Right cardiac atrium (tissue), 5 donors: ENCODE data around the gene ADGRG6. TPM values are rescaled to one million over a fixed set of nuclear protein-coding genes. Genes with fewer than 3 reads are reported as not detected.

Experiments
- ATAC-seq, 2 donors: fragments of 200-7000 bp; cut with Tn5 transposase; one replicate each; pipeline versions ENCODE4 v1.8.0 to v1.9.1; 2020; ENCODE audit warnings: moderate library complexity in 2 of 2, mild to moderate bottlenecking in 1 of 2
- DNase-seq, 3 donors: peaks; one replicate each; pipeline ENCODE4 v3.0.0-alpha.2; 2020
- H3K27ac ChIP-seq: one replicate; pipeline ENCODE4 v1.5.1; 2013; ENCODE audit warnings: mild to moderate bottlenecking, low read length, control low read depth, moderate library complexity
- H3K27me3 ChIP-seq: one replicate; pipeline ENCODE4 v1.6.1; 2013; ENCODE audit not compliant: control insufficient read depth, insufficient read depth
- H3K4me1 ChIP-seq: one replicate; pipeline ENCODE4 v1.6.1; 2013; ENCODE audit warnings: low read length; ENCODE audit not compliant: control insufficient read depth, insufficient read depth
- H3K4me3 ChIP-seq: one replicate; pipeline ENCODE4 v1.5.1; 2013; ENCODE audit warnings: low read length, control low read depth
- H3K9me3 ChIP-seq: one replicate; pipeline ENCODE4 v1.6.1; 2013; ENCODE audit warnings: low read length; ENCODE audit not compliant: control insufficient read depth
- WGBS: extraction: QIAGEN DNeasy Blood & Tissue Kit; methylation state at CpG from one replicate; pipeline ENCODE4 v1.1.7; 2013; 5-methylcytosine and 5-hydroxymethylcytosine counted together
- intact Hi-C, 4 donors: fragments of 100-400 bp; cut with DNase I; formaldehyde crosslinking; loops; one replicate each; pipeline versions ENCODE4 v1.11.0 to v1.14.0; 2022 to 2023
- polyA plus RNA-seq: library from polyadenylated mRNA; stranded (reverse); fragments of 200-250 nt; gene quantifications from one replicate; pipeline ENCODE4 v1.2.3, GENCODE V29; 2013
- total RNA-seq, 4 donors: library from RNA; stranded (reverse); fragmentation: NEBNext Ultra II Directional; extraction: Animal tissue kit (Norgen Biotek cat#: 25700); gene quantifications; one replicate each; pipeline ENCODE4 v1.2.1, GENCODE V29; 2021
- donor health status: healthy with polysubstance abuse.
- donor health status: DM: no; HTN: yes; CAD: no.
- donor health status: DM: no; HTN: no; CAD: no.
- donor health status: DM: no; HTN: yes; CAD: no; lungs with severe emphysema.
- donor health status: DM: yes; HTN: yes; CAD: no.

The ADGRG6 gene
- total and polyA plus RNA-seq, 5 donors, result 4.1 to 23.9 (median 15.6) TPM

- no peaks in the 10 kb centered on the region for H3K4me1 ChIP-seq
- intact Hi-C loops, result no loop called here
- H3K27ac ChIP-seq, result no peak overlapping the region
- H3K27me3 ChIP-seq, result no peaks in the 10 kb centered on the region
- H3K4me3 ChIP-seq, result no peak overlapping the region
- H3K9me3 ChIP-seq, result no peaks in the 10 kb centered on the region
- DNase-seq (no peak), ATAC-seq (no peak)
Observed at GRCh38 chr6:142429195-142429594, 127.4 kb downstream of the ADGRG6 start.

- DNase-seq (no peak), ATAC-seq (no peak)
- H3K27me3 ChIP-seq, result no peaks in the 10 kb centered on the region
- H3K27ac ChIP-seq, result no peak overlapping the region
- H3K9me3 ChIP-seq, result no peaks in the 10 kb centered on the region
- 86% methylated on average over 4 of the region's 4 CpGs for WGBS
- intact Hi-C loops, result no loop called here
- H3K4me3 ChIP-seq, result no peak overlapping the region
- H3K4me1 ChIP-seq, result no peaks in the 10 kb centered on the region
Observed at GRCh38 chr6:142433419-142433818, 131.6 kb downstream of the ADGRG6 start.

GRCh38 chr6:142438898-142439297 lies 137.1 kb downstream of the ADGRG6 start:
- H3K4me1 ChIP-seq, result no peaks in the 10 kb centered on the region
- H3K27ac ChIP-seq, result no peak overlapping the region
- no peak overlapping the region for H3K4me3 ChIP-seq
- H3K9me3 ChIP-seq, result no peaks in the 10 kb centered on the region
- DNase-seq (no peak), ATAC-seq (no peak)
- intact Hi-C loops, result no loop called here
- WGBS, result 88% methylated on average over 1 of the region's 1 CpG
- H3K27me3 ChIP-seq, result no peaks in the 10 kb centered on the region

- no peak overlapping the region for H3K27ac ChIP-seq
- H3K27me3 ChIP-seq, result no peaks in the 10 kb centered on the region
- no peaks in the 10 kb centered on the region for H3K4me1 ChIP-seq
- DNase-seq (no peak), ATAC-seq (no peak)
- no peak overlapping the region for H3K4me3 ChIP-seq
- H3K9me3 ChIP-seq, result no peaks in the 10 kb centered on the region
- intact Hi-C loops, result no loop called here
- WGBS, result 67% methylated on average over 4 of the region's 4 CpGs
Observed at GRCh38 chr6:142440600-142441293, 138.9 kb downstream of the ADGRG6 start.

GRCh38 chr6:142441716-142442115 lies 139.9 kb downstream of the ADGRG6 start:
- 61% methylated on average over 3 of the region's 3 CpGs for WGBS
- DNase-seq (no peak), ATAC-seq (no peak)
- Histone ChIP-seq H3K27ac (no peak overlapping the region), H3K9me3 (no peaks in the 10 kb centered on the region), H3K4me3 (no peak overlapping the region), H3K4me1 (no peaks in the 10 kb centered on the region), H3K27me3 (no peaks in the 10 kb centered on the region)
- intact Hi-C loops, result no loop called here

- 97% methylated on average over 2 of the region's 2 CpGs for WGBS
- Histone ChIP-seq H3K27ac (no peak overlapping the region), H3K27me3 (no peaks in the 10 kb centered on the region), H3K4me1 (no peaks in the 10 kb centered on the region), H3K9me3 (no peaks in the 10 kb centered on the region), H3K4me3 (no peak overlapping the region)
- ATAC-seq (no peak), DNase-seq (no peak)
- intact Hi-C loops, result no loop called here
Observed at GRCh38 chr6:142443102-142443501, 141.3 kb downstream of the ADGRG6 start.

- no peak overlapping the region for H3K27ac ChIP-seq
- DNase-seq (no peak), ATAC-seq (no peak)
- H3K4me1 ChIP-seq, result no peaks in the 10 kb centered on the region
- H3K9me3 ChIP-seq, result no peaks in the 10 kb centered on the region
- no peak overlapping the region for H3K4me3 ChIP-seq
- intact Hi-C loops, result no loop called here
- WGBS, result 97% methylated on average over 1 of the region's 1 CpG
- no peaks in the 10 kb centered on the region for H3K27me3 ChIP-seq
Observed at GRCh38 chr6:142443532-142443931, 141.7 kb downstream of the ADGRG6 start.

GRCh38 chr6:142444376-142444775 lies 142.6 kb downstream of the ADGRG6 start:
- WGBS, result 80% methylated on average over 1 of the region's 1 CpG
- ATAC-seq (no peak), DNase-seq (no peak)
- H3K27ac ChIP-seq, result no peak overlapping the region
- H3K9me3 ChIP-seq, result no peaks in the 10 kb centered on the region
- no peak overlapping the region for H3K4me3 ChIP-seq
- no peaks in the 10 kb centered on the region for H3K27me3 ChIP-seq
- no peaks in the 10 kb centered on the region for H3K4me1 ChIP-seq
- intact Hi-C loops, result no loop called here

GRCh38 chr6:142444881-142445301 lies 143.1 kb downstream of the ADGRG6 start:
- Histone ChIP-seq H3K9me3 (no peaks in the 10 kb centered on the region), H3K4me3 (no peak overlapping the region), H3K4me1 (no peaks in the 10 kb centered on the region), H3K27me3 (no peaks in the 10 kb centered on the region), H3K27ac (no peak overlapping the region)
- WGBS, result 67% methylated on average over 2 of the region's 2 CpGs
- DNase-seq (no peak), ATAC-seq (no peak)
- intact Hi-C loops, result no loop called here

GRCh38 chr6:142446168-142446567 lies 144.4 kb downstream of the ADGRG6 start:
- ATAC-seq (no peak), DNase-seq (no peak)
- Histone ChIP-seq H3K9me3 (no peaks in the 10 kb centered on the region), H3K4me1 (no peaks in the 10 kb centered on the region), H3K4me3 (no peak overlapping the region), H3K27me3 (no peaks in the 10 kb centered on the region), H3K27ac (no peak overlapping the region)
- WGBS, result 75% methylated on average over 2 of the region's 2 CpGs
- intact Hi-C loops, result no loop called here

GRCh38 chr6:142446576-142446975 lies 144.8 kb downstream of the ADGRG6 start:
- intact Hi-C loops, result no loop called here
- H3K4me1 ChIP-seq, result no peaks in the 10 kb centered on the region
- no peaks in the 10 kb centered on the region for H3K27me3 ChIP-seq
- no peak overlapping the region for H3K27ac ChIP-seq
- DNase-seq, result no peak
- ATAC-seq, result no peak
- WGBS, result 86% methylated on average over 4 of the region's 4 CpGs
- no peak overlapping the region for H3K4me3 ChIP-seq
- H3K9me3 ChIP-seq, result no peaks in the 10 kb centered on the region
